HG03064 (cell line): ENCODE results near the gene CBLN1.
"Not testable (repeated sequence)": the region's sequence is repeated elsewhere in the genome, so short reads cannot be mapped to it uniquely, and the experiment has no call there.

Source experiments
- ATAC-seq: cut with Tn5 transposase; IDR thresholded peaks from one replicate; pipeline ENCODE4 v1.9.1; 2021; ENCODE audit warnings: low read depth; ENCODE audit not compliant: unreplicated experiment

The CBLN1 gene

DNA sequence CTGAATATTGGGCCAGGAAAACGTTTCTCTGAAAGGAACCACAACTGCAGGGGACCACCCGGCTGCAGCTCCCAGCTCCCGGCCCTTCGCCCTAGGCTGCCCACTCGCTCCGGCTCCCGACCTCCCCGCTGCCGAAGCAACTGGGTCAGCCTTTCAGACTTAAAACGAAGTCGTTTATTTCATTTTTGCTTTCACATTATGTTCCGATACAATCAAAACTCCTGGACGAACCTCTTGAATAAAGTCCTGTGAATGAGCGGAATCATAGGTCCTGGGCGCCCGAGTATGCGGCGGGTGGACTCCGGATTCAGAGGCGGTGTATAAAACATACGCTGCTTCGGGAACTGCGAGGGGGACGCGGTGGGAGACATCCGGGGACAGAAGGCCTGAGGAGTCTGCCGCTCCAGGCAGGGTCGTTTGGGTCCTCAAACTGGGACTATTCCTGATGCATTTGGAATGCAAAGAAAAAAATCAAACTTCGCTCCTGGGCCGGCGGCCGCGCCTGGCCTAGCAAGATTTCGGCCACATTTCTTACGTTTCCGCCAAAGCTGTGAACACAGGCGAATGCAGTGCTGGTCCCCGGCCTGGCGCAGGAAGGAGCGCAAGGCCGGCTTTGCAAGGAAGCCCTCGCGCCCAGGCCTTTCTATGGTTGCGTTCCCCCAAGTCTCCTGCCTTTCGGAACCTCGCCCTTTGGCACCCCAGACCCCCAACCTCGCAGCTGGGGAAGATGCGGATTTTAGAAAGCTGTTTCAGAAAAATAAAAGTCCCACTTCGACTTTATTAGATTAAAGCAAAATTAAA, 3.7 kb downstream of the CBLN1 start:
- ATAC-seq: no peak

DNA sequence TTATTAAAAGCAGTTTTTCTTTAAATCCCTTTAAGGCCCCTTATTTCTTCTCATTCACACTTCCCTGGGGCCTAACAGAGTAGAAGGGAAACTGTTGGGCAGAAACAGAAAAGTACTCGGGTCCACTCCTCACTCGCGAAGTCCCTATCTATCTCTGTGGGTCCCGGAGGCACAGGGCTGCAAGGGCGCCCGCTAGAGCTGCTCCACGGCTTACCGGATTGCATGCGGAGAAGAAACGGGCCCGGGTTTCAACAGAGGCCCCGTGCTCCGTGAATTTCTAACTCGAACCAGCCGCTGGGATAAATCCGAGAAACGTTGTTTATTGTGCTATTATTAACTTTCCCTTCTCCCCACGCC, 4.3 kb downstream of the CBLN1 start:
- no peak for ATAC-seq

DNA sequence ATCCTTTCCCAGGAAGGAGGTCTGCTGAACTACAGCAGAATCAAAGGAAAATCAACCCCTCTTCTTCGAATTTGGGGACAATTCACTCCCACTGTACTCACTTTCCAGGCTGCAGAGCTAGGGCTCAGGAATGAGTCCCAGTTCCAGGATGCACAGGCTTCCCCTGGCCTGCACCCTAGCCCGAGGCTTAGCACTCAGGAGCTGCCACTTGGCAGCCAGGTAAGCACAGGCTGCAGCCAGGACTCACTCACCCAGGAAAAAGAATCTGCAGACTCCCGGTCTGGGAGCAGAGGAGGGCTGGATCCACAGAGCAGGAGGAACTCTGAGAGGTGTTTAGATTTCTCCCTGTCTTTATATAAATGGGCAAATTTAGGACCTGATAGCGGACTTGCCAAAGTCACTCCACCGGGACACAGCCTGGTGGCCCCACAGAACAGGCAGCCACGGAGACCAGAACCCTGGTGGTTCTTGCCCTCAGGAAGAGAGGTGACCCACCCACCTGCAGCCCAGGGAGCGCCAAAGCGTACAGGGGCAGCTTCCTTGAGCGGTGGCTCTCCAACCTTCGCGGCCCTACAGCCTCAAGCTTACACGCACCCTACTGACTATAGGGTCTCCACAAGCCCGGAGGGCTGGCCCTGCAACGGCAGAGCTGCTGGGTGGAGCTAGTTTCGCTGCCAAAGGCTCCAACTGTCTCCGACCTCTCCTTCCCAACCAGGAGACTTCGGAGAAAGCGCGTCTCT, 4.8 kb downstream of the CBLN1 start:
- no peak for ATAC-seq

DNA sequence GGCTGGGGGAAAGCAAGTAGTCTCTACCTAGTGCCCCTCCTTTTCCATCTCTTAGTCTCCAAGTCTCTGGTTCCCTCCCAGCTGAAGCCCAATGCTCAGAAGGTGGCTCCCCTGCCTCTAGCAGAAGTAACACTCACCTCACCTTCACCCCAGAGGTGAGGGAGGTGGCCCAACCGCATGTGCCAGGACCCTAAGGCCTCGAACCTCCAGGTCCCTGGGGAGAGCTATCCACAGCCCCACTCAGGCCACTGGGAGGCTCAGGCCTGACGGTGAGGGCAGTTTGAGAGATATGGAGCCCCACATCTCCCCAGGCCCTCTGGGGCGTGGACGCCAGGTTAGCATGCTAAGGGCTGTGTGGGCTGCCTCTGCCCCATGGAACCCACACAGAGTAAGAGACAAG, 5.8 kb downstream of the CBLN1 start:
- ATAC-seq: no peak

DNA sequence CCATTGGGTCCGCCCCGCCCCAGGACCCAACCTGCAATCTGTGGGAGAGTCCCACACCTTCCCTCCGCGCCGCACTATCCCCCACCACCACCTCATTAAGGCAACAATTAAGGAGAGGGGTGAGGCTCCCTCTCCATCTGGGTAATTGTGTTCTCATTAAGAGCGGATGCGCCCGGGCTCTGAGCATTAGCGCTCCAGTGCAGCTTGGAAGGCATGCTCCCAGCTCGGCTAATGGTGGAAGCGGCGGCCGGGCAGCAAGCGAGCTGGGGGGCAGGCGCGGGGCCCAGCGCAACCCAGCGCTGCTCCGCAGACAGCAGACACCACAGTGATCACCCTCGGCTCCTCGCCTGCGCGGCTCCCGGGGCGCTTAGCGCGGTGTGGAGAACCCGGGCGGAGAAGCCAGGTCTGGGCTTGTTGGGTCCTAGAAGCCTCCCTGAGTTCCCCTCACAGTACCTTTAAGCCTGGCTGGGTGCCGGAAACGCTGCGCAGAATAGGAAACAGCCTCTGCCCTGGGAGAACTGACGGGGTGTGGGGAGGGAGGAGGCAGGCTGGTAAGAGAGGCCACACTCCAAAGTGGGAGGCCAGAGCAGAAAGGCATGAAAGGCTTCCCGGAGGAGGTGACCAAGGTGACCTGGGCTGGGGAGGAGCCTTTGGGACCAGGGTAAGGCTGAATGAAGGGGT, 6.4 kb downstream of the CBLN1 start:
- ATAC-seq: no peak

DNA sequence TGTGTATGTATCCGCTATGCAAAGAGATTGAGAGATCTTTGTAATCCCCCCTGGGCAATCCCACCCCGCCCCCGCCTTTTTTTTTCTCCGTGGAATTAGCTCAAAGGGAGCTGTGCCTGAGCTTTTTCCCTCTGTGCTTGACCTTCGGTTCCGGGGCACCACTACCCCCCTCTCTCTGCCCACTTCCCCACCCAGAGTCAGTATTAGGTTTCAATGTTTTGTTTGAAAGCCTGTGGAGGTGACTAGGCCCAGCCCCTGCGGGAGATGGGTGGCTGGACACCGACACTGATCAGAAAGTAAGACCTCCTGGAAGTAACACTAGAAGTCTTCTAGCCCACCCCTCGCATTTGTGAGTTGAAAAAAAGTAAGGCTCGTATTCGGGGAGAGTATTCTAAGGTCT, 7.0 kb downstream of the CBLN1 start:
- no peak for ATAC-seq

DNA sequence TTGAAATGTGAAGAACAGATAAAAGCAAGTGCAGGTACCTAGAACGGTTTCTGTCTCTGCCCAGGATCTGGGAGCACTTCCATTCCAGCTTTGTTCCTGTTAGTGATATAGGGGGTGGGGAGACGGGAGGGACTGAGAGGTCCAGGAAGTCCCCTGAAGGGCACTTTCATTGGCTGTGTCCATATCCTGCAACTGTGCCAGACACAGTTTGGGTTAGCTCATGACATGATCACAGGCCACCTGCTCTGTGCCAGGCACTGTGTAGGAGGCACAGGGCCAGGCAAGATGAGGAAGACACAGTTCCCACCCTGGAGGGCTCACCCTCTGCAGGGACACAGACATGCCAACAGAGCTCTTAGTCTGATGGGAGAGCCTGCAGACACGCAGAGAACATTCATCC, 7.9 kb downstream of the CBLN1 start:
- no peak for ATAC-seq

DNA sequence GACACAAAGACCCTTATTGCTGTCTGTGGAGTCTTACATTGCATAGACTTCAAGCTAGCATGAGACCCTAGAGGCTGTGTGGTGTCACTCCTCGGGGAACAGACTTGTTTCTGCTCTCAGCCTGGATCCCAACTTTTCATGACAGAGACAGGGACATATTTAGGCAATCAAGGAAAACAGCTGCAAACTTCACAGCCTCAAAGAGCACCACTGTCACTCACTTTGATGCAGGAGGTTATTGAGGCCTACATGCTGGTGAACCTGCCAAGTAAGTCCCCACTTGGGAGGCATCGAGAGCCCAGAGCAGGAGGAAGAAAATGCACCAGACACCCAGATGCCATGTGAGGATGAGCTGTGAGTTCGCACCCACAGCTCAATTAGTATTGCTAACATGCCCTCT, 10.3 kb downstream of the CBLN1 start:
- ATAC-seq: no peak

DNA sequence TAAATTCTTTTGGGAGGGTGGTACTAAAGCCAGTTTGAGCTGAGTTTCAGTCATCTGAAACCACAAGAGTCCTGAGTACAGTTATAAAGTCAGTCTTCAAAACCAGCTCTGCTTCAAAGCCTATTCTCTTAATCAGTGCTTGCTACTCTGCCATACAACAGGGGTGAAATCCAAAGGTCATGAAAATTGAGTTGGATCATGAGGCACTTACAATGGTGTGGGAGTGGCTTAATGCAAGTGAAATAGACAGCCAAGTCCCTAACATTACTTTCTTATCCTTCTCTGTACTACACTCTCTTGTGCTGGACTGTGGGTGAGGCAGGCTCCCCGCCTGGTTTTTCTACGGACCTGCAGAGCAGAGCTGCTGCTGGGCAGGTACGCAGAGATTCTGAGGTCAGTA, 12.4 kb downstream of the CBLN1 start:
- ATAC-seq: no peak

DNA sequence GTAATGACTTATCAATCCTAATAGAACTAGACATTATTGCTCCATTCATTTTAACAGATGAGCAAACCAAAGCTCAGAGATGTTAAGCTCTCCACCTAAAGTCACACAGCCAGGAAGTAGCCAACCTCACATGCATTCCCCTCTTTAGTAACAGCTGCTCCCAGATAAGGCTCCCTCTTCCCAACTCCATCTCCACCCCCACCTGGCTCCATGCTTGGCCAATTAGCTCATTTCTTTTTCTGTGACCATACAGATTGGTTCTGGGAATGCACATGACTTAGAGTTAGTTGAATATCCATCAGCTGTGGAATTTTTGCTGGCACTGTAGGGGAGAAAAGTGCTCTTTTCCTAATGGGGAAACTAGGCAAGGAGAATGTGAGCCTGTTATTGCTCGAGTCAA, 13.0 kb downstream of the CBLN1 start:
- ATAC-seq: no peak

DNA sequence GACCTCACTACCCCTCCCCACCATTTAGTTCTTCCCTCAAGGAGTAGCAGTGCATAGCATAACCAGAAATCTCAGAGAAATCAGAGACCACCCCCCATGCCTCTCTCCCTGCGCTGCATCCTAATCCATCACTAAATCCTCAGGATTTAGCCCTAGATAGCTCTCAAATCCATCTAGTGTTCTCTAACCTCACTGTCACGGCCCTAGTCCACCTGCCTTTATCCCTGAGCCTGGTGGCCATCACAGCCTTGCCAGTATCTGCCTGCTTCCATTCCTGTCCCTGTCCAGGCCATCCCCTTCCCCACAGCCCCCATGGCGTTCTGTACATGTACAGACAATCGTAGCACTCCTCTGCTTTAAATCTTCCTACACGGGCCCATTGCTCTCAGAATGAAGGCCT, 19.1 kb downstream of the CBLN1 start:
- no peak for ATAC-seq

DNA sequence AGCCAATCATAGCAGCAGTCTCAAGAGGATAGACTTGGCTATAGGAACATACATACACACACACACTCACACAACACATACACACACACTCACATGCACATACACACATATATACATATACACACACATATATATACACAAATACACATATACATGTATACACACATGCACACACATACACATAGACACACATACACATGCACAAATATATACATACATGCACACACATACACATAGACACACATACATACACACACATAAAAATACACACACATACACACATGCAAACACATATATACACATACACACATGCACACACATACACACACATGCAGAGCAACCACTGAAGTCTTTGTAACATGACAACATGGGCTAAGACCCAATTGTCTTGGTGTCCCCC, 19.7 kb downstream of the CBLN1 start:
- ATAC-seq: no peak

DNA sequence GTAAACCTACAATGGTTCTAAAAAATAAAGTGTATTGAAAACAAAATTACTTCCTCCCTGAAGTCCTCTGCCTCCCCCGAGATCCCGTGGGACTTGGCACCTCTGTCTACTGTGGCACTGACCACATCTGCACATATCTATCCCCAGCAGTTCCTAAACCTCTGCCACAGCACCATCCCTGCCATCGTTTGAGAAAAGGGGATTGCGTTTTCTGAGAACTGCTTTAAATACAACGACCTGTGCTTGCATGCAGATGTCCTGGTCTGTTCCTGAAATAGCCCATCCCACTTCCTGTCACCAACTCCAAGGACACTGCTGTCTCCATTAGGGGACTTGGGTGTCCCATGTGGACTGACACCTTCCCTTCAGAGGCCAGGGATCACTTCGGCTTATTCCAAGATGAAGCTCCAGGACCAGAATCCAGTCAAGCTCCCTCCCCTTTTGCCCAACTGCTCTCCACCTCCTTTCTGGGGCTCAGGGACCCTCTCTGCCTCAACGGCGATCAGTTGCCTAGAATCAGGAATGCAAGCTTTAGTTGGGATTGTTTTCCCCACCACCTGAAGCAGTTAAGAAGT, 20.6 kb downstream of the CBLN1 start:
- no peak for ATAC-seq

DNA sequence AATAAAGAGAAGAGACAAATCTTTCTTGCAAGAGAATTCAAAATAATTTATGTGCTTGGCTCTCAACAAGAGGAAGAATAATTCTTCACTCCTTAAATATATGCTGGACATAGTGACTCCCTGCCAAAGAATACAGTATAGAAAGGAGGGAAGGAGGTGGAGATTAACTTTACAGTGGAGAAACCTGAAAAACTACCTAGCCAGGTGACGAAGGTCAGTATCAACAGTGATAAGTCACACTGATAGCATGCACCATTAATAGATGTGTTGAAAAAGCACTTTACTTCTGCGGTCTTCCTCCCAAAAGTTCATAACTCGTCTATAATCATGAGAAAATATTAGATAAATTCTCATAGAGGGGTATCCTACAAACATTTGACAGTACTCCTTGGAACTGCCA, 21.4 kb downstream of the CBLN1 start:
- no peak for ATAC-seq

DNA sequence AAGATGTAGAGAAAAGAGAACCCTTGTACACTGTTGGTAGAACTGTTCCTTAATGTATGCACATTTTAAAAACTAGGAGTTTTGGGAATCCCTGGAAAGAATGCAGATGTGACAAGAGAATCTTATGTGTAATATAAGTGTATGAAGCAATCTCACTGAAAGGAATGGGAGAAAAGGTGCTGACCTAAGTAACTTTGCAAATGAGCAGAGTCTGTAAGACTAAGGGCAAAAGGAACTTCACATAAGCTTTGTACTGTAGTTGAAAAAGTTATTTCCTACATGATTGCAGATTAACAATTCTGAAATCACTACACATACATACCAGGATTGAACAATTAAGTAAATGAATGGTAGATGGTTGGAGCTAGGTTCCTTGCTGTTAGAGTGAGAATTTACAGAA, 22.3 kb downstream of the CBLN1 start:
- ATAC-seq: no peak

DNA sequence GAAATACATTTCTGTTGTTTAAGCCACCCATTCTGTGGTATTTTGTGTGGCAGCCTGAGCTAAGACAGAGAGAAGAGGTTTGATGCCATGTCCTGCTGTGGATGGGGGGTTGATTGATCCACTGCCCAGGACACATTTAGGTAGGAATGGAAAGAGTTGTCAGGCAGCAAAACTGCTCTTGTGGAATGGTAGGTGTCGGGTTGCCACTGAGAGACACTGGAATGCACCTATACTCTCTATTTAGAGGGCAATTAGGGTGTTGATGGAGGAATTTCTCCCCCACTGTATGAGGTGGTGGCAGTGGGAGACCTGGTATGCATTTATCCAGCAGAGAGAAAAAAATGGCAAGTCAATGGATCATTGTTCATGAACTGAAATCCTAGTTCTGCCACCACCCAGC, 30.9 kb downstream of the CBLN1 start:
- no peak for ATAC-seq

DNA sequence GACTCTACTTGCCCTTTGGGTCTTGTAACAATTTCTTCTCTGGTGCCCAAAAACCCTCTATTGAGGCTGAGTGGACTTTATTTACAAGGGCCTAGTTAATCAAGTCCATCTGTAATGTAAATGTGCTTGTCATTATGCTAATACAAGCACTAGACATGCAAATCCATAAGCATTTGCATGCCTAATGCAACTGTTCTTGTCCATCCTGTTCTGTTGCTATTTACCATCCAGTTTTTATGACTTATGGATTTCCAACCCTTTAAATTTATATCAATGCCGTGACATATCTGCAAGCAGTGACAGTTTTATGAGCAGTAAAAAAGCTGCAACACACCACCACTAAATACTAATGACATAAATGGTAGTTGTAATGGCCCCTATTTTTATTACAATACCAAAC, 33.4 kb downstream of the CBLN1 start:
- no peak for ATAC-seq

DNA sequence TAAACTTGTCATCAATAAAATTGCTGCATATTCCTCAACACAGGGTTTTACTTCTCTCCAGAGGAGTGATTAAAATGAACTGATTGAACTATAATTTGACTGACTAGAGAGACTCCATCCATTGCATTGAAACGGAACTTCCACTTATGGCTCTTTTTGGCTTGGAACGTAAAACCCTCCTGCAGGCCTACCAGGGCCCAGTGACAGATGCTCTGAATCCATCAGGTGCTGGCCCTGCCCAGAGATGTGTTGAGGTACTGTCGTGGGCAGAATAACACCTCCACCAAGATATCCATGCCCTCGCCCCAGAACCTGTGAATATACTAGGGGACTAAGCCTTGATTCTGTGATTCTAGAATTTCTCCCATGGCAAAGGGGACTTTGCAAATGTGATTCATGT, 45.4 kb downstream of the CBLN1 start:
- no peak for ATAC-seq

DNA sequence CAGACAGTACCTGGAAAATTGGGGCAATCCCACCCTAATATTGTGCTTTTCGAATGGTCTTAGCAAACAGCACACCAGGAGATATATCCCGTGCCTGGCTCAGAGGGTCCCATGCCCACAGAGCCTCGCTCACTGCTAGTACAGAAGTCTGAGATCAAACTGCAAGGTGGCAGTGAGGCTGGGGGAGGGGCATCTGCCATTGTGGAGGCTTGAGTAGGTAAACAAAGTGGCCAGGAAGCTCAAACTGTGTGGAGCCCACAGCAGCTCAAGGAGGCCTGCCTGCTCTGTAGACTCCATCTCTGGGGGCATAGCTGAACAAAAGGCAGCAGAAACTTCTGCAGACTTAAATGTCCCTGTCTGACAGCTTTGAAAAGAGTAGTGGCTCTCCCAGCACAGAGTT, 53.3 kb downstream of the CBLN1 start:
- not testable (repeated sequence) for ATAC-seq
